HCT116 (cell line): ENCODE results near the gene ZNF560. TPM values are rescaled to one million over a fixed set of nuclear protein-coding genes. Genes with fewer than 3 reads are reported as not detected.

Experiments used
- ATAC-seq: fragments of 200-7000 bp; cut with Tn5 transposase; 2 replicates; pipeline ENCODE4 v1.9.1; 2020; ENCODE audit warnings: mild to moderate bottlenecking, moderate library complexity
- BruUV-seq: library from RNA; stranded (reverse); fragments of 400-500 nt; replicated peaks from 2 replicates; lab custom pipeline; 2021; lab: Mats Ljungman, UMichigan
- CTCF ChIA-PET: fragments of 300-600 bp; sonication (Branson Sonifier 250); formaldehyde crosslinking; loops from one replicate; lab custom pipeline; 2021; ENCODE audit warnings: antibody characterized with exemption; lab: Charles Lee
- POLR2A ChIA-PET: fragments of 300-600, 350-600 bp; sonication (Branson Sonifier 250); formaldehyde crosslinking; loops from one replicate; lab custom pipeline; 2021; ENCODE audit warnings: antibody characterized with exemption; lab: Charles Lee
- RAD21 ChIA-PET, 2 experiments: fragments of 300-600 bp; sonication (Branson Sonifier 250); formaldehyde crosslinking; loops; one replicate each; lab custom pipeline; 2023; ENCODE audit warnings: low total read pairs in 2 of 2; ENCODE audit not compliant: uncharacterized antibody in 2 of 2, unreplicated experiment in 2 of 2, low non-redundant PET in 1 of 2; lab: Charles Lee
- DNase-seq: peaks from one replicate; pipeline ENCODE4 v3.0.0-alpha.2; 2010; ENCODE audit warnings: low read depth, low spot score
- H2AFZ ChIP-seq: fragments of 200-600 bp; shearing (Covaris generic), sonication (generic); 2 replicates; pipeline ENCODE4 v1.6.1; 2017; ENCODE audit warnings: low read depth, mixed run types, mixed read lengths, antibody characterized with exemption, low read length; ENCODE audit not compliant: poor library complexity, severe bottlenecking
- H3K27ac ChIP-seq: 2 replicates; pipeline ENCODE4 v1.5.1; 2012; ENCODE audit warnings: low read depth, low read length
- H3K27me3 ChIP-seq: fragments of 200-600 bp; sonication (generic); 2 replicates; pipeline ENCODE4 v1.6.1; 2016; ENCODE audit warnings: mixed run types, low read length, mixed read lengths; ENCODE audit not compliant: insufficient read depth
- H3K36me3 ChIP-seq, 2 experiments: fragments of 200-500 bp in 1 of 2; fragments of 200-600 bp in 1 of 2; sonication (Bioruptor generic) in 1 of 2; sonication (generic) in 1 of 2; 2 replicates each; pipeline versions ENCODE4 v1.5.1 to v1.6.1; 2014 to 2016; ENCODE audit warnings: low read length in 2 of 2, inconsistent platforms in 1 of 2, mixed read lengths in 1 of 2, mixed run types in 1 of 2; ENCODE audit not compliant: insufficient read depth in 2 of 2, control insufficient read depth in 1 of 2
- H3K4me1 ChIP-seq, 2 experiments: fragments of 200-600 bp in 1 of 2; sonication (generic) in 1 of 2; 2 replicates each; pipeline versions ENCODE4 v1.5.1 to v1.6.1; 2012 to 2017; ENCODE audit warnings: low read length in 2 of 2, inconsistent platforms in 1 of 2, mild to moderate bottlenecking in 1 of 2, mixed read lengths in 1 of 2, mixed run types in 1 of 2, moderate library complexity in 1 of 2; ENCODE audit not compliant: insufficient read depth in 2 of 2, control insufficient read depth in 1 of 2
- H3K4me2 ChIP-seq: fragments of 200-600 bp; sonication (generic); 2 replicates; pipeline ENCODE4 v1.6.1; 2017; ENCODE audit warnings: mixed run types, low read length, mixed read lengths
- H3K4me3 ChIP-seq, 2 experiments: fragments of 200-600 bp in 1 of 2; sonication (generic) in 1 of 2; replicated peaks in 1 of 2; 2 replicates each; pipeline ENCODE4 v1.5.1; 2011 to 2016; ENCODE audit warnings: low read length in 2 of 2, control low read depth in 1 of 2, low read depth in 1 of 2, mild to moderate bottlenecking in 1 of 2, mixed read lengths in 1 of 2, mixed run types in 1 of 2
- H3K79me2 ChIP-seq: fragments of 200-600 bp; sonication (generic); 2 replicates; pipeline ENCODE4 v1.6.1; 2017; ENCODE audit warnings: mild to moderate bottlenecking, mixed run types, low read length, moderate library complexity, mixed read lengths; ENCODE audit not compliant: insufficient read depth
- H3K9ac ChIP-seq: fragments of 200-600 bp; sonication (generic); 2 replicates; pipeline ENCODE4 v1.6.1; 2016; ENCODE audit warnings: low read length, mixed read lengths
- H3K9me2 ChIP-seq: fragments of 200-600 bp; sonication (generic), shearing (Covaris generic); 2 replicates; pipeline ENCODE4 v1.6.1; 2017; ENCODE audit warnings: mixed run types, mild to moderate bottlenecking, moderate library complexity; ENCODE audit not compliant: insufficient read depth
- H3K9me3 ChIP-seq, 2 experiments: fragments of 200-500 bp in 1 of 2; fragments of 200-600 bp in 1 of 2; sonication (Bioruptor generic) in 1 of 2; sonication (generic) in 1 of 2; 2 replicates each; pipeline ENCODE4 v1.6.1; 2014 to 2017; ENCODE audit warnings: low read length in 2 of 2, mixed read lengths in 2 of 2, inconsistent platforms in 1 of 2, low read depth in 1 of 2, mild to moderate bottlenecking in 1 of 2, mixed run types in 1 of 2, moderate library complexity in 1 of 2; ENCODE audit not compliant: control insufficient read depth in 1 of 2, insufficient read depth in 1 of 2
- H4K20me1 ChIP-seq: fragments of 200-600 bp; sonication (generic), shearing (Covaris generic); 2 replicates; pipeline ENCODE4 v1.6.1; 2017; ENCODE audit warnings: mixed run types, mild to moderate bottlenecking, moderate library complexity; ENCODE audit not compliant: insufficient read depth
- CBX3 ChIP-seq: IDR thresholded peaks from 2 replicates; pipeline ENCODE4 v1.6.1; 2012; ENCODE audit warnings: low read depth
- CEBPB ChIP-seq: IDR thresholded peaks from 2 replicates; pipeline ENCODE4 v1.6.1; 2012; ENCODE audit warnings: low read depth
- EZH2 ChIP-seq: fragments of 200-600 bp; sonication (generic); IDR thresholded peaks from 2 replicates; pipeline ENCODE4 v1.6.1; 2017; ENCODE audit warnings: antibody characterized with exemption, mixed run types
- EZH2phosphoT487 ChIP-seq: fragments of 200-600 bp; IDR thresholded peaks from 2 replicates; pipeline ENCODE4 v1.6.1; 2018; ENCODE audit warnings: antibody characterized with exemption, borderline replicate concordance
- JUND ChIP-seq: IDR thresholded peaks from 2 replicates; pipeline ENCODE4 v1.6.1; 2012
- POLR2A ChIP-seq: IDR thresholded peaks from 2 replicates; pipeline ENCODE4 v1.7.0; 2011; ENCODE audit warnings: borderline replicate concordance; ENCODE audit not compliant: insufficient read depth, insufficient read length; ENCODE audit errors: extremely low read depth
- RAD21 ChIP-seq: IDR thresholded peaks from 2 replicates; pipeline ENCODE4 v1.6.1; 2012; ENCODE audit warnings: low read depth, mild to moderate bottlenecking
- SIN3A ChIP-seq: IDR thresholded peaks from 2 replicates; pipeline ENCODE4 v1.6.1; 2012; ENCODE audit warnings: low read depth
- SRF ChIP-seq: IDR thresholded peaks from 2 replicates; pipeline ENCODE4 v1.6.1; 2012; ENCODE audit warnings: low read depth
- TCF7L2 ChIP-seq: IDR thresholded peaks from 2 replicates; pipeline ENCODE4 v1.7.0; 2011; ENCODE audit warnings: borderline replicate concordance, inconsistent platforms; ENCODE audit not compliant: insufficient read depth, insufficient read length; ENCODE audit errors: extremely low read depth
- YY1 ChIP-seq: IDR thresholded peaks from 2 replicates; pipeline ENCODE4 v1.6.1; 2011; ENCODE audit warnings: low read length, low read depth, moderate library complexity, mild to moderate bottlenecking; ENCODE audit not compliant: insufficient replicate concordance; ENCODE audit errors: extremely low read depth
- intact Hi-C: fragments of 100-400 bp; cut with micrococcal nuclease; formaldehyde crosslinking; loops from 2 replicates; pipeline ENCODE4 v1.10.0; 2022
- total RNA-seq: library from RNA; stranded (reverse); gene quantifications from one replicate; pipeline ENCODE4 v1.2.1, GENCODE V29; 2021; ENCODE audit not compliant: unreplicated experiment
- TF ChIP-seq, protein P1 (sequence below): IDR thresholded peaks from 2 replicates; pipeline ENCODE4 v1.6.1; 2012
- TF ChIP-seq, protein P2 (sequence below): IDR thresholded peaks from 2 replicates; pipeline ENCODE4 v1.6.1; 2012; ENCODE audit warnings: low read depth

Gene ZNF560
- total RNA-seq, 1 experiment from 2014 or later: not detected

DNA sequence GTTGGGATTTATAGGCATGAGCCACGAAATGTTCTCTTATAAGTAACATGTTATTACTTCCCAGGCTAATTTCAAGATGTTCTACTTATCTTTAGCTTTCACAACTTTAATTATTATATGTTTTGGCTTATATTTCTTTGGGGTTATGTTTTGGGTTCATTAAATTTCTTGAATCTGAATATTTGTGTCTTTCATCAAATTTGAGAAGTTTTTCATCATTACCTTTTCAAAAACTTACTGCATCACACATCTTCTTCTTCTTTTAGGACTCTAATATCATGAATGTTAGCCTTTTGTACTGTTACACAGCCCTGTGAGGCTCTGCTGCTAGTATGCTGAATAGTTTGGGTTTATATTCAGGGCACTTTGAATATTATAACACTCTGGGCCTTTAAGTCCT lies 53.4 kb downstream of the ZNF560 start:
- Histone ChIP-seq H2AFZ (no peak overlapping the region), H3K4me1 (no peaks in the 10 kb centered on the region), H3K79me2 (no peaks in the 10 kb centered on the region), H3K4me3 (no peak overlapping the region), H3K9me2 (no peaks in the 10 kb centered on the region), H4K20me1 (no peaks in the 10 kb centered on the region), H3K27me3 (no peaks in the 10 kb centered on the region), H3K27ac (no peak overlapping the region), H3K4me2 (no peak overlapping the region), H3K9me3 (peaks cover 9% of the 10 kb centered on the region in 2 experiments; a peak in 2 of 4 replicates), H3K9ac (no peak overlapping the region), H3K36me3 (no peaks in the 10 kb centered on the region)
- BruUV-seq: no TSS peak
- ChIA-PET RAD21 (no interaction called here), POLR2A (no interaction called here), CTCF (no interaction called here)
- DNase-seq: no peak
- intact Hi-C loops: no loop called here
- no peak for ATAC-seq
- TF ChIP-seq TCF7L2 (no peak), RAD21 (no peak), SRF (no peak), SIN3A (no peak), CEBPB (no peak), POLR2A (no peak), EZH2phosphoT487 (no peak), YY1 (no peak), CBX3 (no peak), JUND (no peak), EZH2 (no peak)
- TF ChIP-seq, protein P1, sequence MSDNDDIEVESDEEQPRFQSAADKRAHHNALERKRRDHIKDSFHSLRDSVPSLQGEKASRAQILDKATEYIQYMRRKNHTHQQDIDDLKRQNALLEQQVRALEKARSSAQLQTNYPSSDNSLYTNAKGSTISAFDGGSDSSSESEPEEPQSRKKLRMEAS: no peak
- TF ChIP-seq, protein P2, sequence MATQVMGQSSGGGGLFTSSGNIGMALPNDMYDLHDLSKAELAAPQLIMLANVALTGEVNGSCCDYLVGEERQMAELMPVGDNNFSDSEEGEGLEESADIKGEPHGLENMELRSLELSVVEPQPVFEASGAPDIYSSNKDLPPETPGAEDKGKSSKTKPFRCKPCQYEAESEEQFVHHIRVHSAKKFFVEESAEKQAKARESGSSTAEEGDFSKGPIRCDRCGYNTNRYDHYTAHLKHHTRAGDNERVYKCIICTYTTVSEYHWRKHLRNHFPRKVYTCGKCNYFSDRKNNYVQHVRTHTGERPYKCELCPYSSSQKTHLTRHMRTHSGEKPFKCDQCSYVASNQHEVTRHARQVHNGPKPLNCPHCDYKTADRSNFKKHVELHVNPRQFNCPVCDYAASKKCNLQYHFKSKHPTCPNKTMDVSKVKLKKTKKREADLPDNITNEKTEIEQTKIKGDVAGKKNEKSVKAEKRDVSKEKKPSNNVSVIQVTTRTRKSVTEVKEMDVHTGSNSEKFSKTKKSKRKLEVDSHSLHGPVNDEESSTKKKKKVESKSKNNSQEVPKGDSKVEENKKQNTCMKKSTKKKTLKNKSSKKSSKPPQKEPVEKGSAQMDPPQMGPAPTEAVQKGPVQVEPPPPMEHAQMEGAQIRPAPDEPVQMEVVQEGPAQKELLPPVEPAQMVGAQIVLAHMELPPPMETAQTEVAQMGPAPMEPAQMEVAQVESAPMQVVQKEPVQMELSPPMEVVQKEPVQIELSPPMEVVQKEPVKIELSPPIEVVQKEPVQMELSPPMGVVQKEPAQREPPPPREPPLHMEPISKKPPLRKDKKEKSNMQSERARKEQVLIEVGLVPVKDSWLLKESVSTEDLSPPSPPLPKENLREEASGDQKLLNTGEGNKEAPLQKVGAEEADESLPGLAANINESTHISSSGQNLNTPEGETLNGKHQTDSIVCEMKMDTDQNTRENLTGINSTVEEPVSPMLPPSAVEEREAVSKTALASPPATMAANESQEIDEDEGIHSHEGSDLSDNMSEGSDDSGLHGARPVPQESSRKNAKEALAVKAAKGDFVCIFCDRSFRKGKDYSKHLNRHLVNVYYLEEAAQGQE: no peak
